CD4-positive, alpha-beta T cell treated with Interleukin-10 for 1 hour (primary cell): ENCODE measurements around the gene MGAM2.
"Not testable (repeated sequence)": the region's sequence is repeated elsewhere in the genome, so short reads cannot be mapped to it uniquely, and the experiment has no call there.

Experiments
- DNase-seq: peaks from one replicate; pipeline ENCODE4 v3.0.0-alpha.2; 2020

MGAM2 gene

GRCh38 chr7:142111499-142111898 lies at the start of gene MGAM2:
MGAM2 (plus strand) TSS chr7:142111718; CDS start chr7:142116874, 5,156 bp downstream.
- no peak for DNase-seq

GRCh38 chr7:142063551-142064442 lies 47.7 kb upstream of the MGAM2 start:
- DNase-seq: no peak

GRCh38 chr7:142066536-142066935 lies 45.0 kb upstream of the MGAM2 start:
- DNase-seq: no peak

GRCh38 chr7:142077762-142078161 lies 33.8 kb upstream of the MGAM2 start:
- no peak for DNase-seq

GRCh38 chr7:142083605-142084004 lies 27.9 kb upstream of the MGAM2 start:
- no peak for DNase-seq

GRCh38 chr7:142085428-142085827 lies 26.1 kb upstream of the MGAM2 start:
- no peak for DNase-seq

- no peak for DNase-seq
Measured at GRCh38 chr7:142088022-142088714, 23.4 kb upstream of the MGAM2 start.

- DNase-seq: no peak
Measured at GRCh38 chr7:142089035-142089434, 22.5 kb upstream of the MGAM2 start.

- DNase-seq: no peak
Measured at GRCh38 chr7:142091961-142092360, 19.6 kb upstream of the MGAM2 start.

- DNase-seq: no peak
Measured at GRCh38 chr7:142094861-142095260, 16.7 kb upstream of the MGAM2 start.

GRCh38 chr7:142097571-142097970 lies 13.9 kb upstream of the MGAM2 start:
- no peak for DNase-seq

GRCh38 chr7:142098004-142098403 lies 13.5 kb upstream of the MGAM2 start:
- no peak for DNase-seq

GRCh38 chr7:142099347-142099746 lies 12.2 kb upstream of the MGAM2 start:
- not testable (repeated sequence) for DNase-seq

GRCh38 chr7:142100634-142101033 lies 10.9 kb upstream of the MGAM2 start:
- no peak for DNase-seq

GRCh38 chr7:142101794-142102193 lies 9.7 kb upstream of the MGAM2 start:
- not testable (repeated sequence) for DNase-seq

- DNase-seq: no peak
Measured at GRCh38 chr7:142104550-142105527, 6.7 kb upstream of the MGAM2 start.

GRCh38 chr7:142108728-142109505 lies 2.6 kb upstream of the MGAM2 start:
- no peak for DNase-seq

GRCh38 chr7:142110098-142110497 lies 1.4 kb upstream of the MGAM2 start:
- DNase-seq: no peak

GRCh38 chr7:142110638-142111037 lies 880 bp upstream of the MGAM2 start:
- no peak for DNase-seq

- no peak for DNase-seq
Measured at GRCh38 chr7:142112086-142112485, 568 bp downstream of the MGAM2 start.

- DNase-seq: no peak
Measured at GRCh38 chr7:142114207-142114606, 2.7 kb downstream of the MGAM2 start.

GRCh38 chr7:142120524-142120923 lies 9.0 kb downstream of the MGAM2 start:
- DNase-seq: no peak
